PC-9 (cell line): ENCODE results near the gene POFUT2. TPM values are rescaled to one million over a fixed set of nuclear protein-coding genes. Genes with fewer than 3 reads are reported as not detected.

Experiments
- BruUV-seq: library from RNA; stranded (reverse); fragments of 400-500 nt; replicated peaks from 2 replicates; lab custom pipeline; 2021; lab: Mats Ljungman, UMichigan
- CTCF ChIA-PET: fragments of 300-600 bp; sonication (Branson Sonifier 250); formaldehyde crosslinking; loops from one replicate; lab custom pipeline; 2022; ENCODE audit warnings: antibody characterized with exemption; lab: Charles Lee
- POLR2A ChIA-PET: fragments of 300-600 bp; sonication (Branson Sonifier 250); formaldehyde crosslinking; loops from one replicate; lab custom pipeline; 2022; ENCODE audit warnings: antibody characterized with exemption; ENCODE audit not compliant: unreplicated experiment; lab: Charles Lee
- DNase-seq, 2 experiments: peaks; one replicate each; pipeline versions ENCODE4 v3.0.0 to v3.0.0-alpha.2; 2015 to 2022; ENCODE audit warnings: mixed read lengths in 1 of 2
- H2AFZ ChIP-seq: fragments of 200-600 bp; sonication (generic); 2 replicates; pipeline ENCODE4 v1.8.1; 2017; ENCODE audit warnings: antibody characterized with exemption
- H3F3A ChIP-seq: fragments of 200-600 bp; sonication (generic); 2 replicates; pipeline ENCODE4 v1.8.1; 2017; ENCODE audit warnings: antibody characterized with exemption, mild to moderate bottlenecking, low read depth; ENCODE audit not compliant: insufficient read depth
- H3K27ac ChIP-seq: fragments of 200-600 bp; sonication (generic); 2 replicates; pipeline ENCODE4 v1.6.1; 2016; ENCODE audit warnings: mixed run types
- H3K27me3 ChIP-seq: fragments of 200-600 bp; sonication (generic); 2 replicates; pipeline ENCODE4 v1.6.1; 2016; ENCODE audit warnings: low read depth, mixed run types; ENCODE audit not compliant: insufficient read depth
- H3K36me3 ChIP-seq: fragments of 200-600 bp; sonication (generic); 2 replicates; pipeline ENCODE4 v1.6.1; 2016; ENCODE audit warnings: low read depth, mixed run types
- H3K4me1 ChIP-seq: fragments of 200-600 bp; sonication (generic); replicated peaks from 2 replicates; pipeline ENCODE4 v1.6.1; 2016; ENCODE audit warnings: mixed run types; ENCODE audit not compliant: insufficient read depth
- H3K4me2 ChIP-seq: fragments of 200-600 bp; sonication (generic); 2 replicates; pipeline ENCODE4 v1.6.1; 2017; ENCODE audit warnings: mixed run types
- H3K4me3 ChIP-seq: fragments of 200-600 bp; sonication (generic); 2 replicates; pipeline ENCODE4 v1.6.1; 2016; ENCODE audit warnings: mixed run types
- H3K79me2 ChIP-seq: fragments of 200-600 bp; sonication (generic); 2 replicates; pipeline ENCODE4 v1.6.1; 2017; ENCODE audit warnings: low read depth, mixed run types
- H3K9me2 ChIP-seq: fragments of 200-600 bp; sonication (generic); 2 replicates; pipeline ENCODE4 v1.8.1; 2017; ENCODE audit warnings: mild to moderate bottlenecking; ENCODE audit not compliant: insufficient read depth
- H3K9me3 ChIP-seq: fragments of 200-600 bp; sonication (generic); 2 replicates; pipeline ENCODE4 v1.8.1; 2016; ENCODE audit warnings: low read depth; ENCODE audit not compliant: insufficient read depth
- H4K20me1 ChIP-seq: fragments of 200-600 bp; sonication (generic); 2 replicates; pipeline ENCODE4 v1.8.1; 2017; ENCODE audit not compliant: insufficient read depth
- CTCF ChIP-seq: fragments of 200-600 bp; sonication (generic); conservative IDR thresholded peaks from 2 replicates; pipeline ENCODE4 v1.6.1; 2017; ENCODE audit warnings: mixed run types, antibody characterized with exemption, mild to moderate bottlenecking, moderate library complexity
- EZH2 ChIP-seq: fragments of 200-600 bp; sonication (generic); IDR thresholded peaks from 2 replicates; pipeline ENCODE4 v1.8.0; 2017; ENCODE audit warnings: antibody characterized with exemption, low read depth
- intact Hi-C: fragments of 100-400 bp; cut with micrococcal nuclease; formaldehyde crosslinking; loops from one replicate; pipeline ENCODE4 v1.10.0; 2022; ENCODE audit not compliant: unreplicated experiment
- total RNA-seq: library from RNA; stranded (reverse); gene quantifications from 2 replicates; pipeline ENCODE4 v1.2.3, GENCODE V29; 2021

Gene POFUT2
- total RNA-seq, 1 experiment from 2014 or later = 32.6 TPM

- H3K36me3 ChIP-seq = no peaks in the 10 kb centered on the region
- H3F3A ChIP-seq = no peaks in the 10 kb centered on the region
- H3K4me1 ChIP-seq = no peaks in the 10 kb centered on the region
- DNase-seq = no peak
- H2AFZ ChIP-seq = no peak overlapping the region
- no peak overlapping the region for H3K4me3 ChIP-seq
- intact Hi-C loops = no loop called here
- no peaks in the 10 kb centered on the region for H3K27me3 ChIP-seq
- ChIA-PET CTCF (no interaction called here), POLR2A (no interaction called here)
- no peak overlapping the region for H3K4me2 ChIP-seq
- no TSS peak for BruUV-seq
- H3K9me3 ChIP-seq = no peaks in the 10 kb centered on the region
- no peaks in the 10 kb centered on the region for H3K79me2 ChIP-seq
- H3K27ac ChIP-seq = no peak overlapping the region
- no peaks in the 10 kb centered on the region for H4K20me1 ChIP-seq
- TF ChIP-seq EZH2 (no peak), CTCF (no peak)
- H3K9me2 ChIP-seq = no peaks in the 10 kb centered on the region
These were observed 70.7 kb downstream of the POFUT2 start for GRCh38 chr21:45217010-45217409.

GRCh38 chr21:45215213-45215612 lies 72.5 kb downstream of the POFUT2 start:
- TF ChIP-seq CTCF (no peak), EZH2 (no peak)
- no peaks in the 10 kb centered on the region for H3K36me3 ChIP-seq
- no peaks in the 10 kb centered on the region for H3K79me2 ChIP-seq
- H2AFZ ChIP-seq = no peak overlapping the region
- no TSS peak for BruUV-seq
- intact Hi-C loops = no loop called here
- no peaks in the 10 kb centered on the region for H3K27me3 ChIP-seq
- no peak overlapping the region for H3K4me2 ChIP-seq
- no peak for DNase-seq
- H3K9me3 ChIP-seq = no peaks in the 10 kb centered on the region
- no peaks in the 10 kb centered on the region for H4K20me1 ChIP-seq
- no peak overlapping the region for H3K4me3 ChIP-seq
- H3F3A ChIP-seq = no peaks in the 10 kb centered on the region
- ChIA-PET POLR2A (no interaction called here), CTCF (no interaction called here)
- no peaks in the 10 kb centered on the region for H3K9me2 ChIP-seq
- H3K27ac ChIP-seq = no peak overlapping the region
- H3K4me1 ChIP-seq = no peaks in the 10 kb centered on the region

Other genes starting within 250 kb of the POFUT2 start
- 12.1 and 19.1 TPM in 2 replicates for gene ADARB1, start 213.3 kb downstream of the POFUT2 start, total RNA-seq
- gene COL18A1, start 117.3 kb upstream of the POFUT2 start, total RNA-seq = 82.4 and 106 TPM in 2 replicates